ENCODE measurements around the gene LEKR1.

Gene LEKR1

GRCh38 chr3:156834435-156834834 is 8.3 kb downstream of the LEKR1 start:
- ChIA-PET POLR2A (no interaction called here), CTCF (interaction anchor here (1.4 kb wide), 1 partner anchor 9 kb away, joined by 4 read pairs; no protein-coding TSS in a partner anchor)
- DNase-seq (ENCODE audit: extremely low spot score), result no peak
- TF ChIP-seq CTCF (IDR thresholded peaks at IDR 0.05; ENCODE audit: control extremely low read depth, extremely low read depth, low read depth, missing control alignments), result no peak

GRCh38 chr3:156834962-156835535 is 8.9 kb downstream of the LEKR1 start:
- POLR2A ChIA-PET, result no interaction called here
- CTCF ChIA-PET, result interaction anchor here (1.4 kb wide), 1 partner anchor 9 kb away, joined by 4 read pairs; no protein-coding TSS in a partner anchor
- no peak for TF ChIP-seq CTCF (IDR thresholded peaks at IDR 0.05; ENCODE audit: control extremely low read depth, extremely low read depth, low read depth, missing control alignments)
- DNase-seq (ENCODE audit: extremely low spot score), result no peak

GRCh38 chr3:156836701-156837100 is 10.5 kb downstream of the LEKR1 start:
- ChIA-PET POLR2A (no interaction called here), CTCF (interaction anchor here (1.5 kb wide), 1 partner anchor 300 kb away, joined by 5 read pairs; no protein-coding TSS in a partner anchor)
- DNase-seq (ENCODE audit: extremely low spot score), result no peak
- TF ChIP-seq CTCF (IDR thresholded peaks at IDR 0.05; ENCODE audit: control extremely low read depth, extremely low read depth, low read depth, missing control alignments), result no peak

DNA sequence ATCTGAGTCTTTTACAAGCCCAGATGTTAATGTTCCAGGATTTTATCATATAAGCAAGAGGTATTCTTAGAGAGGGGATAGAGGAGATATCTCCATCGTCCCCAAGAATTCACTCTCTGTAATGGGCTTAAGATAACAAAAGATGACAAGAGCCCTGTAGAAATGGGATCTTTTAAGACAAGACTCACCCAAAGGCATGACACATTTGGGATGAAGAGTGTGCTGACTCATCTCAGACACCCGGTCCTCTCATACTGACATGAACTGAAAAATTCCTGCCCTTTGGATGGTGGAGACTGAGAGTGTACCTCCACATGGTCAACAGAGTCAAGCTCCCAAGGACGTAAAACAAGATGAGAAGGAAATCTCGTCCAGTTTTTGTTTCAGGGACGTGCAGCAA is 11.0 kb downstream of the LEKR1 start:
- no peak for TF ChIP-seq CTCF (IDR thresholded peaks at IDR 0.05; ENCODE audit: control extremely low read depth, extremely low read depth, low read depth, missing control alignments)
- CTCF ChIA-PET, result interaction anchor here (1.5 kb wide), 1 partner anchor 300 kb away, joined by 5 read pairs; no protein-coding TSS in a partner anchor
- DNase-seq (ENCODE audit: extremely low spot score), result no peak
- POLR2A ChIA-PET, result no interaction called here

GRCh38 chr3:156838035-156838434 is 11.9 kb downstream of the LEKR1 start:
- no peak for TF ChIP-seq CTCF (IDR thresholded peaks at IDR 0.05; ENCODE audit: control extremely low read depth, extremely low read depth, low read depth, missing control alignments)
- ChIA-PET POLR2A (no interaction called here), CTCF (no interaction called here)
- no peak for DNase-seq (ENCODE audit: extremely low spot score)

- ChIA-PET CTCF (interaction anchor here (0.8 to 1.9 kb wide), 6 partner anchors 10 to 216 kb away, joined by 3 to 6 read pairs (median 3); partner anchors contain the start of gene LEKR1), POLR2A (no interaction called here)
- no peak for TF ChIP-seq CTCF (IDR thresholded peaks at IDR 0.05; ENCODE audit: control extremely low read depth, extremely low read depth, low read depth, missing control alignments)
- DNase-seq (ENCODE audit: extremely low spot score), result no peak
Observed at GRCh38 chr3:156840826-156841689, 14.9 kb downstream of the LEKR1 start.
